ENCODE results near the gene CERS5.

The CERS5 gene

DNA sequence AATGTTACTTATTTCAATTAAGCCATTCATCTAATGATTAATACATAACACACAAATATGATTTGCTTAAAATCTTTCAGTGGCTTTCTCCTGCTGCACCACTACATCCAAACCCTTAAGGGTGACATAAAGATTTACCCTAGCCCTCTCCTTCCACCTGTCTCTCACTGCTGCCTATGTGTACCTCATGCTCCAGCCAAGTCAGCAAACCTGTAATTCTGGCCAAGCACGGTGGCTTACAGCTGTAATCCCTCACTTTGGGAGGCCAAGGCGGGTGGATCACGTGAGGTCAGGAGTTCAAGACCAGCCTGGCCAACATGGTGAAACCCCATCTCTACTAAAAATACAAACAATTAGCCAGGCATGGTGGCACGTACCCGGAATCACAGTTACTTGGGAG, 31.7 kb upstream of the CERS5 start:
- Histone ChIP-seq H3K4me1 (ENCODE audit: control insufficient read depth, insufficient read depth, low read length) (peaks cover 62% of the 10 kb centered on the region), H3K9me3 (replicated peaks; ENCODE audit: low read length) (no peaks in the 10 kb centered on the region), H3K27me3 (ENCODE audit: control insufficient read depth, insufficient read depth, low read length) (no peaks in the 10 kb centered on the region), H3K9ac (ENCODE audit: low read depth, low read length) (no peak overlapping the region), H3K4me3 (ENCODE audit: low read length) (no peak overlapping the region), H3K4me2 (ENCODE audit: low read length) (no peak overlapping the region), H3K36me3 (ENCODE audit: insufficient read depth, low read length) (peaks cover 60% of the 10 kb centered on the region)

DNA sequence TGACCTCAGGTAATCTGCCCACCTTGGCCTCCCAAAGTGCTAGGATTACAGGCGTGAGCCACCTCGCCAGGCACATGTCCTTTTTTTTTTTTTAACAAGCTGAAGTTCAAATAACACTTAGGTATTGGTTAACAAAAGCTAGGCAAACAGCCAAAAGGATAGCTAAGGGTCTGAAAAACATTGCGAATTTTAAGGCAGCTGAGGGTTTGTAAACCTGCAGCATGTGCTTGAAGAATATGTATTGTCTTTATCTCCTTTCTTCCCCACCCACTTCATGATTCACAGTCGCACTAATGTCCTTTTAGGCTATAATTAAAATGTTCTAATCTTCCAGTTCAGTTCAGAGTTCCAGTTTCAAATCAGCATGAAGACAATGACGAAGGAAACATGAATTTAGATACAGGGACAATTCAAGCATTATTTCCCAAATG, 30.1 kb upstream of the CERS5 start:
- Histone ChIP-seq H3K36me3 (ENCODE audit: insufficient read depth, low read length) (peaks cover 53% of the 10 kb centered on the region), H3K4me3 (ENCODE audit: low read length) (no peak overlapping the region), H3K9me3 (replicated peaks; ENCODE audit: low read length) (no peaks in the 10 kb centered on the region), H3K27me3 (ENCODE audit: control insufficient read depth, insufficient read depth, low read length) (no peaks in the 10 kb centered on the region), H3K4me2 (ENCODE audit: low read length) (peak overlapping the region; percentile 7), H3K4me1 (ENCODE audit: control insufficient read depth, insufficient read depth, low read length) (peaks cover 56% of the 10 kb centered on the region), H3K9ac (ENCODE audit: low read depth, low read length) (peak overlapping the region; percentile 75)

DNA sequence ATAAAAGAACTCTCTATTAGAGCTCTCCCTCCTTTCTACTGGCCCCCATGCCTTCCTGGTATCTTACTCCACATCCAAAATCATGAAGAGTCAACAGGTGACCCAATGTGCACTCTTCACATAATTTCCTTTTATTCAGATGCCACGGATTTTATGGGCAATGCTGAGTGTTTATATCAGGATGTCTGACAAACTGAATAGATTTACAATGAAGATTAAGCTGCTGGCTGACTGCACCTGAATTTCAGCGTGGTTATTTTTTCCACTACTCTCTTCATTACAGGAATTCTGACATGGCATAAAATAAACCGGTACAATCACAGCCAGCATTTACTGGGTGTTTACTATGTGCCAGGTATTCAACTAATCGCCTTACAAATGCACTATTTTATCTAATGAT, 29.4 kb upstream of the CERS5 start:
- Histone ChIP-seq H3K4me3 (ENCODE audit: low read length) (no peak overlapping the region), H3K9me3 (replicated peaks; ENCODE audit: low read length) (no peaks in the 10 kb centered on the region), H3K36me3 (ENCODE audit: insufficient read depth, low read length) (peaks cover 56% of the 10 kb centered on the region)

DNA sequence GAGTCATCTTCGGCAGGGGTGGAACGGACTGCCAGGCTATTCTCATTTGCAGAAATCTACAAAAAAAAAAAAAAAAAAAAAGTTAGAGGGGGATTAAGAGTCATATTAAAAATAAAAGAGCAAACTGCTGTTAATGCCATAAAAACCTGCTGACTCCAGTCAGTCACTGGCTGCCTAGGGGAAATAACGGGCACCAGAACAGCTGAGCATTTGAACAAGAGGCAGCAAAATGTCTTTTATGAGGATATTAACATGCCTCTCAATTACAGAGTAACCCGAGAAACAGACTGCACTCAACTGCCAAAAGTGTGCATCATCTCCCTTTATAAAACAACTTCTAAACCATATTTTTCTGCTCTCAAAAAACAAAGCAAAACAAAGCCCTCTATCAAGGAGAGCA, 28.7 kb upstream of the CERS5 start:
- H3K4me3 ChIP-seq (ENCODE audit: low read length), result peak overlapping the region; percentile 5
- H3K9me3 ChIP-seq (replicated peaks; ENCODE audit: low read length), result no peaks in the 10 kb centered on the region
- H3K36me3 ChIP-seq (ENCODE audit: insufficient read depth, low read length), result peaks cover 56% of the 10 kb centered on the region
- H3K9ac ChIP-seq (ENCODE audit: low read depth, low read length), result peak overlapping the region; percentile 75
- peak overlapping the region; percentile 35 for H3K4me2 ChIP-seq (ENCODE audit: low read length)
- peaks cover 48% of the 10 kb centered on the region for H3K4me1 ChIP-seq (ENCODE audit: control insufficient read depth, insufficient read depth, low read length)
- no peaks in the 10 kb centered on the region for H3K27me3 ChIP-seq (ENCODE audit: control insufficient read depth, insufficient read depth, low read length)

More for the DNA sequence above, 29.4 kb upstream of the CERS5 start:
- Histone ChIP-seq H3K4me2 (ENCODE audit: low read length) (peak overlapping the region; percentile 35), H3K9ac (ENCODE audit: low read depth, low read length) (peak overlapping the region; percentile 75), H3K4me1 (ENCODE audit: control insufficient read depth, insufficient read depth, low read length) (peaks cover 55% of the 10 kb centered on the region), H3K27me3 (ENCODE audit: control insufficient read depth, insufficient read depth, low read length) (no peaks in the 10 kb centered on the region)

DNA sequence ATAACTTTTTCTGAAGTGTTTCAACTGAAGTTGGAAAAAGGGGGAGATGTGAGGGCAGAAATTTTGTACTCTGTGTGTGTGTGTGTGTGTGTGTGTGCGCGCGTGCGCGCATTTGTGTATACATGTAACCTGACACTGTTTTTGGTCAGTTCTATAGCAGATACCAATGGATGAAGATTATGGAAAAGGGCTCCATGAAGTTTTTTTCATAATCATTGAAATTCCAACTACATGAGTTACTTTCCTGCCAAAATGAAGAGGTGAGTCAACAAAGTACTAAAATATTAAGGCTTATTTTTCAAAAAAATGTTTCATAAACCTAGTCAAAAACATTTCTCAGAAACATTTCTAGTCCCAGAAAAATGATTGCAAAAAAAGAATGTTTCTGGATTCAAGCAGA, 25.7 kb upstream of the CERS5 start:
- peaks cover 49% of the 10 kb centered on the region for H3K36me3 ChIP-seq (ENCODE audit: insufficient read depth, low read length)
- H3K4me2 ChIP-seq (ENCODE audit: low read length), result peak overlapping the region; percentile 42
- H3K9me3 ChIP-seq (replicated peaks; ENCODE audit: low read length), result no peaks in the 10 kb centered on the region
- H3K27me3 ChIP-seq (ENCODE audit: control insufficient read depth, insufficient read depth, low read length), result no peaks in the 10 kb centered on the region
- peaks cover 53% of the 10 kb centered on the region for H3K4me1 ChIP-seq (ENCODE audit: control insufficient read depth, insufficient read depth, low read length)
- H3K4me3 ChIP-seq (ENCODE audit: low read length), result no peak overlapping the region
- H3K9ac ChIP-seq (ENCODE audit: low read depth, low read length), result peak overlapping the region; percentile 65

DNA sequence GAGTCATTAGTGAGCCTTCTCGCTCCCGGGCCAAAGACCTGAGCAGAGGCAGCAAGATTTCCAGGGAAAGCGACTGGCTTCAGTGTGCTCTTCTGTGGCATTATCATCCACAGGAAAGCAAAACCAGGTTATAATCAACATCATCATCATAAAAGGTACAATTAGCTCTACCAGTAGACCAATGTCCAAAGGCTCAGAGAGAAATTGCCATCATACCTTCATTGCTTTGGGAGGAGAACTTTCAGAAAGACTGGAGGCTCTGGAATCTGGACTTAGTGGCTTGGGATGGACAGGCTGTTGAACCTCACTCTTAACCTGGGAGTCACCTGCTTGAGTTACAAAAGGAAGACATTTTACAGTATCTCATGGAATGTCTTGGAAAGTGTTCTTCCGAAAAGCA, 25.1 kb upstream of the CERS5 start:
- H3K4me3 ChIP-seq (ENCODE audit: low read length), result no peak overlapping the region
- H3K9me3 ChIP-seq (replicated peaks; ENCODE audit: low read length), result no peaks in the 10 kb centered on the region
- H3K4me1 ChIP-seq (ENCODE audit: control insufficient read depth, insufficient read depth, low read length), result peaks cover 53% of the 10 kb centered on the region
- peak overlapping the region; percentile 46 for H3K9ac ChIP-seq (ENCODE audit: low read depth, low read length)
- H3K27me3 ChIP-seq (ENCODE audit: control insufficient read depth, insufficient read depth, low read length), result no peaks in the 10 kb centered on the region
- H3K4me2 ChIP-seq (ENCODE audit: low read length), result no peak overlapping the region
- H3K36me3 ChIP-seq (ENCODE audit: insufficient read depth, low read length), result peaks cover 48% of the 10 kb centered on the region

DNA sequence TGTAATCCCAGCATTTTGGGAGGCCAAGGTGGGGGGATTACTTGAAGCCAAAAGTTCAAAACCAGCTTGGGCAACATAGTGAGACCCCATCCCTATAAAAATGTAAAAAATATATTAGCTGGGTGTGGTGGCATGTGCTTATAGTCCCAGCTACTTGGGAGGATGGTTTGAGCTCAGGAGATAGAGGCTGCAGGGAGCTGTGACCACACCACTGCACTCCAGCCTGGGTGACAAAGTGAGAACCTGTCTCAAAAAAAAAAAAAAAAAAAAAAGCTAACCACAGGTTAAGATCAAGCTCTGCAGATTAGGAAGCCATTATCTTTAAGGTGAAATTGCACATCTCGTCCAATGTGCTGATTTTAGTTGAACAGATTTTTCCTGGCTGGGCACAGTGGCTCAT, 23.7 kb upstream of the CERS5 start:
- Histone ChIP-seq H3K4me1 (ENCODE audit: control insufficient read depth, insufficient read depth, low read length) (peaks cover 55% of the 10 kb centered on the region), H3K36me3 (ENCODE audit: insufficient read depth, low read length) (peaks cover 44% of the 10 kb centered on the region), H3K9ac (ENCODE audit: low read depth, low read length) (no peak overlapping the region)

DNA sequence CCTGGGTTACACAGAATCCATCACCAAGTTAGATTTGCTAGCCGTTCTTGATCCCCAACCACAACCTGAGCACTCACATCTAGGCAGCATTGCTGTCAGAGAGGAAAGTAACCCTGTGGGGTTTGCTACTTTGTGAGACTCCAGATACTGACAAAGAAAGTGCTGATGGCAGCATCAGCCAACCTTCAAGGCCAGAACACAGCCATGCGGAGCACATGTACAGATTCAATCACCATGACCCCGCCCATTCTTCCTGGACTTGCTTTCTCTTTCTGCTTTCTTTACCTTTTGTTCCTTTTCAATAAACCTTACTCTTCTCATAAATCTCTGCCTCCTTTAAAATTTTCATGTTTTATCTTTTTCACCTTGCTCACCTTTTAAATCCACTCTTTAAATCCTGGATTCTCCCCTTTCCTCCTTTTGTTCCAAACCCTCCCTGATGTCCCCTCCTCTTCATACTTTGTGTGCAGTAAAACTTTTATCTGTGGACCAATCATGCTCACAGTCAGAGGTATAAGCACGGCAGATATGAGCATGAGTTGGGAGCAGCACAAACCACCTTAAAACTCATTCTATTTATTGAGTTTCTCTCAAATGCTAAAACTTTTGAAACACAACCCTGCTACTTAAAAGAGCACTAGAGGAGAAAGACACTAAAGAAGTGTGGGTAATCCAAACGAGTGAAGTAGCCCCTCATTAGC, 21.9 kb upstream of the CERS5 start:
- no peaks in the 10 kb centered on the region for H3K9me3 ChIP-seq (replicated peaks; ENCODE audit: low read length)
- peaks cover 46% of the 10 kb centered on the region for H3K36me3 ChIP-seq (ENCODE audit: insufficient read depth, low read length)
- H3K4me2 ChIP-seq (ENCODE audit: low read length), result no peak overlapping the region
- H3K4me1 ChIP-seq (ENCODE audit: control insufficient read depth, insufficient read depth, low read length), result peaks cover 63% of the 10 kb centered on the region
- H3K27me3 ChIP-seq (ENCODE audit: control insufficient read depth, insufficient read depth, low read length), result no peaks in the 10 kb centered on the region
- peak overlapping the region; percentile 83 for H3K9ac ChIP-seq (ENCODE audit: low read depth, low read length)
- no peak overlapping the region for H3K4me3 ChIP-seq (ENCODE audit: low read length)

More for the DNA sequence above, 23.7 kb upstream of the CERS5 start:
- no peak overlapping the region for H3K4me3 ChIP-seq (ENCODE audit: low read length)
- no peaks in the 10 kb centered on the region for H3K27me3 ChIP-seq (ENCODE audit: control insufficient read depth, insufficient read depth, low read length)
- no peak overlapping the region for H3K4me2 ChIP-seq (ENCODE audit: low read length)
- H3K9me3 ChIP-seq (replicated peaks; ENCODE audit: low read length), result no peaks in the 10 kb centered on the region

DNA sequence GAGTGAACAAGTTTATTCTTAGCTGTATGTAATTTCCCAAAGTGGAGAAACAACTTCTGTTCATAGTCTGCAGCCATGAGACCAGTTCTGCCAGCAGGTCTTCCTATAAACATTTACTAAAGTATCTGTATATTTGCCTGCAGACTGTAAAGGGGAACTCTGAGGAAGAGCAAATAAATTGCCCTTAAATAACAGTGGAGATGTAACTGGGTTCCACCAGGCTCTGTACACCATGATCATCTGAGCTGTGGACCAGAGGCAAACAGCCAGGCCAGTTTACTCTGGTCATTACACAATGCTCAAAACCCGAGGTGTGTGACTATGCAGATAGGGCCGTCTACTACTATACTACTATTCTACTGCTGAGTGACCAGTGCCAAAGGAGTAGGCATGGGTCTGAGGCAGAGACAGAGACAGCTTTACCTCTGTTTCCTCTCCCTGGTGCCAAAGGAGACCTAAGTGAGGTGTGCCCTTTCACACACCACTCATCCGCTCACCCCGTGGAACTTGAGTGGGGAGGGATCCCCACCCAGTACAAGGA, 21.1 kb upstream of the CERS5 start:
- Histone ChIP-seq H3K9ac (ENCODE audit: low read depth, low read length) (peak overlapping the region; percentile 83), H3K9me3 (replicated peaks; ENCODE audit: low read length) (no peaks in the 10 kb centered on the region), H3K27me3 (ENCODE audit: control insufficient read depth, insufficient read depth, low read length) (no peaks in the 10 kb centered on the region), H3K4me3 (ENCODE audit: low read length) (no peak overlapping the region), H3K4me1 (ENCODE audit: control insufficient read depth, insufficient read depth, low read length) (peaks cover 68% of the 10 kb centered on the region), H3K4me2 (ENCODE audit: low read length) (peak overlapping the region; percentile 53), H3K36me3 (ENCODE audit: insufficient read depth, low read length) (peaks cover 51% of the 10 kb centered on the region)

DNA sequence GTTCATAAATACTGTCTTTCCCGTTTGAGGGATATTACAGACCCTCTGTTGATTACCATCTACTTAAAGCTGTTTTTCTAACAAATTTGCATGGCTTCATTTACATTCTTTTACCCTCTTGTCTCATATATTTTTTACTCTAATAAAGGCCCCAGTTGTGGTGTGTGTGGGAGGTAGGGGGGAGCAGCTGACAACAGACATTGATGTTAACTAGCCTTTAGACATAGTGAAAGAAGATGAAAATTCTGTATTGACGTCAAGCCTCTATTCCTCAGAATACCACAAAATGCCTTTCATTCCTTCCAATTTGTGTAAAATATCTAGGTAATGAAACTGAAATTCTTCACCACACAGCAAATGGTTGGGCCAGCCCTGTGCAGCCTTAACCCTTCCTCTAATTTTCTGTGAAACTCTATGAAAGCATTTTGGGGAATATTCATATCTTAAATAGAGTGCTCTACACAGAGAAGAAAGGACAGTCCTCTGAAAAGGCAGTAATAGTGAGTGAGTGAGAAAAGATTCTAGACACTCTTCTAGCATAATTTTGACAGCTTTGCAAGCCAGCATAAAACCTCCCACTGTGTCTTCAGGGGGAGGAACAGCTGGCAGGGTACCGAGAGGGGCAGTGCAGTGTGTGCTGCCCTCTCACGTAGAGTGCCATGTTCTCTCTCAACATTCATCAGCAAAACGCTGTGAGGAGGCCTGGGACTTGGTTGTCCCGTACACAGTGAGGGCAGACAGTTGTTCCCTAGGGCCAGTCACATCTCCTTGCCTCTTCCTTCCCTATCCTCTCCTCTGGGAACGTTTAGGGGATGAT, 20.1 kb upstream of the CERS5 start:
- Histone ChIP-seq H3K4me1 (ENCODE audit: control insufficient read depth, insufficient read depth, low read length) (peaks cover 62% of the 10 kb centered on the region), H3K4me3 (ENCODE audit: low read length) (peak overlapping the region; percentile 32), H3K9me3 (replicated peaks; ENCODE audit: low read length) (no peaks in the 10 kb centered on the region), H3K9ac (ENCODE audit: low read depth, low read length) (peak overlapping the region; percentile 83), H3K36me3 (ENCODE audit: insufficient read depth, low read length) (peaks cover 48% of the 10 kb centered on the region), H3K27me3 (ENCODE audit: control insufficient read depth, insufficient read depth, low read length) (no peaks in the 10 kb centered on the region), H3K4me2 (ENCODE audit: low read length) (peak overlapping the region; percentile 53)

DNA sequence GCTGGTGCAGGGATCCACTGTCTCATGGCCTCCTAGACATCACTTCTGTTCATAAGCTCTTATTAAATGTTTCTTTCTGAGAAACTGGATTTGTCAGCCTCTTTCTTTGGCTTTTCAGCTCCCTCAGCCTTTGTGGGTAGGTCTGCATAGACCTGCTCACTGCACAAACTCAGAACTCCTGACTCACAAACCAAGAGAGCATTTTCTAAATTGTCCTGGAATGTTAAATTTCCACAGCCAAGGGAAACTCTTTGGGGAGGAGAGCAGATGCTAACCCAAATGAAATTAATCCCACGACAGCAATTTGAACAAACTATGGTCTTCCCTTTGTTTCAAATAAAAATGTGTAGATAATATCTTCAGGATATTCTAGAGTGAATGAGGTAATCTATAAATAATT, 19.5 kb upstream of the CERS5 start:
- H3K27me3 ChIP-seq (ENCODE audit: control insufficient read depth, insufficient read depth, low read length), result no peaks in the 10 kb centered on the region
- no peaks in the 10 kb centered on the region for H3K9me3 ChIP-seq (replicated peaks; ENCODE audit: low read length)
- H3K4me2 ChIP-seq (ENCODE audit: low read length), result peak overlapping the region; percentile 53
- H3K4me1 ChIP-seq (ENCODE audit: control insufficient read depth, insufficient read depth, low read length), result peaks cover 60% of the 10 kb centered on the region
- peak overlapping the region; percentile 19 for H3K4me3 ChIP-seq (ENCODE audit: low read length)
- H3K9ac ChIP-seq (ENCODE audit: low read depth, low read length), result peak overlapping the region; percentile 83
- H3K36me3 ChIP-seq (ENCODE audit: insufficient read depth, low read length), result peaks cover 49% of the 10 kb centered on the region
